ENCODE results near the gene MAD1L1. TPM values are rescaled to one million over a fixed set of nuclear protein-coding genes. Genes with fewer than 3 reads are reported as not detected.

The MAD1L1 gene
- total RNA-seq, 2 donors from 2014 or later, result 34.2 to 53.5 TPM

GRCh38 chr7:2264158-2264557, 31.4 kb upstream of the MAD1L1 start:
- no peak for ATAC-seq
- H3K9me3 Mint-ChIP-seq, result no peaks in the 10 kb centered on the region
- no peak for DNase-seq (ENCODE audit: low spot score in 2 of 2)
- H3K36me3 Mint-ChIP-seq, result peaks cover 6 to 8% of the 10 kb centered on the region in 2 donors
- H3K27ac Mint-ChIP-seq, result no peak overlapping the region

GRCh38 chr7:2263176-2263575, 30.4 kb upstream of the MAD1L1 start:
- Mint-ChIP-seq H3K27ac (no peak overlapping the region), H3K9me3 (no peaks in the 10 kb centered on the region), H3K36me3 (peaks cover 6 to 8% of the 10 kb centered on the region in 2 donors)
- DNase-seq (ENCODE audit: low spot score in 2 of 2), result no peak
- no peak for ATAC-seq

- Mint-ChIP-seq H3K27ac (peak overlapping the region; percentile 81 to 94), H3K9me3 (no peaks in the 10 kb centered on the region), H3K36me3 (peaks cover 6 to 8% of the 10 kb centered on the region in 2 donors)
- DNase-seq (ENCODE audit: low spot score in 2 of 2) (no peak), ATAC-seq (peak; percentile 47 to 52)
These were observed 28.9 kb upstream of the MAD1L1 start for GRCh38 chr7:2261611-2262010.

- ATAC-seq (no peak), DNase-seq (ENCODE audit: low spot score in 2 of 2) (no peak)
- Mint-ChIP-seq H3K9me3 (no peaks in the 10 kb centered on the region), H3K27ac (peak overlapping the region in 1 of 2 donors; percentile 81), H3K36me3 (peaks cover 6 to 8% of the 10 kb centered on the region in 2 donors)
These were observed 28.1 kb upstream of the MAD1L1 start for GRCh38 chr7:2260820-2261219.

- H3K9me3 Mint-ChIP-seq, result no peaks in the 10 kb centered on the region
- H3K27ac Mint-ChIP-seq, result peak overlapping the region in 1 of 2 donors; percentile 41
- H3K36me3 Mint-ChIP-seq, result peaks cover 6 to 7% of the 10 kb centered on the region in 2 donors
- ATAC-seq (no peak), DNase-seq (ENCODE audit: low spot score in 2 of 2) (no peak)
These were observed 26.7 kb upstream of the MAD1L1 start for GRCh38 chr7:2259480-2259879.

GRCh38 chr7:2258661-2259365, 26.1 kb upstream of the MAD1L1 start:
- no peak for ATAC-seq
- no peaks in the 10 kb centered on the region for H3K9me3 Mint-ChIP-seq
- peaks cover 0 to under 1% of the 10 kb centered on the region in 2 donors for H3K36me3 Mint-ChIP-seq
- peak overlapping the region in 1 of 2 donors; percentile 41 for H3K27ac Mint-ChIP-seq
- no peak for DNase-seq (ENCODE audit: low spot score in 2 of 2)

- H3K27ac Mint-ChIP-seq, result no peak overlapping the region
- DNase-seq (ENCODE audit: low spot score in 2 of 2) (no peak), ATAC-seq (no peak)
- H3K36me3 Mint-ChIP-seq, result no peaks in the 10 kb centered on the region
- H3K9me3 Mint-ChIP-seq, result no peaks in the 10 kb centered on the region
These were observed 24.9 kb upstream of the MAD1L1 start for GRCh38 chr7:2257651-2258050.

GRCh38 chr7:2257046-2257551, 24.4 kb upstream of the MAD1L1 start:
- H3K36me3 Mint-ChIP-seq, result no peaks in the 10 kb centered on the region
- ATAC-seq (no peak), DNase-seq (ENCODE audit: low spot score in 2 of 2) (no peak)
- no peaks in the 10 kb centered on the region for H3K9me3 Mint-ChIP-seq
- H3K27ac Mint-ChIP-seq, result no peak overlapping the region

- no peaks in the 10 kb centered on the region for H3K36me3 Mint-ChIP-seq
- DNase-seq (ENCODE audit: low spot score in 2 of 2) (no peak), ATAC-seq (no peak)
- H3K27ac Mint-ChIP-seq, result no peak overlapping the region
- H3K9me3 Mint-ChIP-seq, result no peaks in the 10 kb centered on the region
These were observed 23.7 kb upstream of the MAD1L1 start for GRCh38 chr7:2256306-2257045.

GRCh38 chr7:2255145-2256139, 22.7 kb upstream of the MAD1L1 start:
- ATAC-seq, result peak; percentile 22 to 36
- no peak for DNase-seq (ENCODE audit: low spot score in 2 of 2)
- Mint-ChIP-seq H3K36me3 (no peaks in the 10 kb centered on the region), H3K9me3 (no peaks in the 10 kb centered on the region), H3K27ac (peak overlapping the region in 1 of 2 donors; percentile 62)

GRCh38 chr7:2254429-2255144, 21.8 kb upstream of the MAD1L1 start:
- Mint-ChIP-seq H3K27ac (peak overlapping the region in 1 of 2 donors; percentile 29), H3K9me3 (no peaks in the 10 kb centered on the region), H3K36me3 (no peaks in the 10 kb centered on the region)
- ATAC-seq (no peak), DNase-seq (ENCODE audit: low spot score in 2 of 2) (no peak)

- Mint-ChIP-seq H3K36me3 (no peaks in the 10 kb centered on the region), H3K9me3 (no peaks in the 10 kb centered on the region), H3K27ac (peak overlapping the region in 1 of 2 donors; percentile 29)
- DNase-seq (ENCODE audit: low spot score in 2 of 2) (no peak), ATAC-seq (no peak)
These were observed 20.9 kb upstream of the MAD1L1 start for GRCh38 chr7:2253525-2254244.

GRCh38 chr7:2253021-2253420, 20.3 kb upstream of the MAD1L1 start:
- ATAC-seq (no peak), DNase-seq (ENCODE audit: low spot score in 2 of 2) (no peak)
- Mint-ChIP-seq H3K27ac (peak overlapping the region; percentile 62 to 65), H3K9me3 (no peaks in the 10 kb centered on the region), H3K36me3 (no peaks in the 10 kb centered on the region)

- Mint-ChIP-seq H3K9me3 (no peaks in the 10 kb centered on the region), H3K27ac (peak overlapping the region; percentile 62 to 65), H3K36me3 (no peaks in the 10 kb centered on the region)
- DNase-seq (ENCODE audit: low spot score in 2 of 2), result no peak
- no peak for ATAC-seq
These were observed 19.4 kb upstream of the MAD1L1 start for GRCh38 chr7:2251841-2252771.

Data from activated naive CD4-positive, alpha-beta T cell treated with anti-CD3 and anti-CD28 coated beads, Interleukin-2, amount 50 U/mL, for 72 hours (primary cell).